Measurements from ENCODE around the gene CTIF. TPM values are rescaled to one million over a fixed set of nuclear protein-coding genes. Genes with fewer than 3 reads are reported as not detected.

Gene CTIF
- total and polyA plus RNA-seq, 4 experiments from 2014 or later, result 5.2 to 6.5 TPM; not detected in 2

GRCh38 chr18:48669180-48669675 lies 130.4 kb downstream of the CTIF start:
- Histone ChIP-seq H3K36me3 (ENCODE audit: insufficient read depth, low read length) (no peaks in the 10 kb centered on the region), H3K4me1 (ENCODE audit: insufficient read depth, low read length) (no peaks in the 10 kb centered on the region), H3K9me3 (ENCODE audit: control insufficient read depth in 1 of 2, low read length in 2 of 2) (no peaks in the 10 kb centered on the region), H3K27me3 (ENCODE audit: insufficient read depth, low read length) (no peaks in the 10 kb centered on the region), H3K4me3 (ENCODE audit: low read length in 2 of 2) (no peak overlapping the region), H3K27ac (ENCODE audit: low read depth, low read length) (no peak overlapping the region)
- intact Hi-C loops (cut with micrococcal nuclease), result no loop called here
- Mint-ChIP-seq H3K9me3 (peaks cover 3 to 23% (median 8%) of the 10 kb centered on the region in 8 donors), H3K27ac (no peak overlapping the region), H3K4me1 (no peaks in the 10 kb centered on the region), H3K36me3 (peaks cover 9 to 21% of the 10 kb centered on the region in 2 donors), H3K4me3 (no peak overlapping the region), H3K27me3 (no peaks in the 10 kb centered on the region)
- ChIA-PET POLR2A (ENCODE audit: partially characterized antibody) (no interaction called here), CTCF (ENCODE audit: partially characterized antibody) (no interaction called here)
- DNase-seq, result no peak

GRCh38 chr18:48669991-48670750 lies 131.3 kb downstream of the CTIF start:
- no peaks in the 10 kb centered on the region for H3K27me3 ChIP-seq (ENCODE audit: insufficient read depth, low read length)
- intact Hi-C loops (cut with micrococcal nuclease), result loop anchor here (10.0 kb wide), 1 partner anchor 665 kb away; no protein-coding TSS in a partner anchor
- H3K27ac ChIP-seq (ENCODE audit: low read depth, low read length), result no peak overlapping the region
- Mint-ChIP-seq H3K27ac (no peak overlapping the region), H3K4me1 (peaks cover 0 to under 1% (median 0%) of the 10 kb centered on the region in 4 donors), H3K36me3 (peaks cover 9 to 21% of the 10 kb centered on the region in 2 donors), H3K9me3 (peaks cover 3 to 23% (median 8%) of the 10 kb centered on the region in 8 donors), H3K4me3 (no peak overlapping the region), H3K27me3 (no peaks in the 10 kb centered on the region)
- ChIA-PET POLR2A (ENCODE audit: partially characterized antibody) (no interaction called here), CTCF (ENCODE audit: partially characterized antibody) (no interaction called here)
- no peaks in the 10 kb centered on the region for H3K9me3 ChIP-seq (ENCODE audit: control insufficient read depth in 1 of 2, low read length in 2 of 2)
- no peaks in the 10 kb centered on the region for H3K4me1 ChIP-seq (ENCODE audit: insufficient read depth, low read length)
- no peak overlapping the region for H3K4me3 ChIP-seq (ENCODE audit: low read length in 2 of 2)
- no peak for DNase-seq
- H3K36me3 ChIP-seq (ENCODE audit: insufficient read depth, low read length), result no peaks in the 10 kb centered on the region

GRCh38 chr18:48670751-48671560 lies 132.1 kb downstream of the CTIF start:
- ChIA-PET CTCF (ENCODE audit: partially characterized antibody) (no interaction called here), POLR2A (ENCODE audit: partially characterized antibody) (no interaction called here)
- Histone ChIP-seq H3K4me1 (ENCODE audit: insufficient read depth, low read length) (no peaks in the 10 kb centered on the region), H3K9me3 (ENCODE audit: control insufficient read depth in 1 of 2, low read length in 2 of 2) (no peaks in the 10 kb centered on the region), H3K36me3 (ENCODE audit: insufficient read depth, low read length) (no peaks in the 10 kb centered on the region), H3K27me3 (ENCODE audit: insufficient read depth, low read length) (no peaks in the 10 kb centered on the region), H3K27ac (ENCODE audit: low read depth, low read length) (no peak overlapping the region), H3K4me3 (ENCODE audit: low read length in 2 of 2) (no peak overlapping the region)
- H3K4me3 Mint-ChIP-seq, result no peak overlapping the region
- no peak for DNase-seq
- intact Hi-C loops (cut with micrococcal nuclease), result loop anchor here (10.0 kb wide), 1 partner anchor 664 kb away; no protein-coding TSS in a partner anchor
- H3K27me3 Mint-ChIP-seq, result no peaks in the 10 kb centered on the region
- H3K9me3 Mint-ChIP-seq, result peaks cover 2 to 15% (median 8%) of the 10 kb centered on the region in 8 donors
- no peak overlapping the region for H3K27ac Mint-ChIP-seq
- peaks cover 9 to 15% of the 10 kb centered on the region in 2 donors for H3K36me3 Mint-ChIP-seq
- peaks cover 0 to 3% (median 2%) of the 10 kb centered on the region in 4 donors for H3K4me1 Mint-ChIP-seq

- Histone ChIP-seq H3K4me1 (ENCODE audit: insufficient read depth, low read length) (peaks cover 2% of the 10 kb centered on the region), H3K4me3 (ENCODE audit: low read length in 2 of 2) (no peak overlapping the region), H3K27ac (ENCODE audit: low read depth, low read length) (no peak overlapping the region), H3K36me3 (ENCODE audit: insufficient read depth, low read length) (no peaks in the 10 kb centered on the region), H3K27me3 (ENCODE audit: insufficient read depth, low read length) (no peaks in the 10 kb centered on the region), H3K9me3 (ENCODE audit: control insufficient read depth in 1 of 2, low read length in 2 of 2) (no peaks in the 10 kb centered on the region)
- Mint-ChIP-seq H3K9me3 (peaks cover 0 to 12% (median 6%) of the 10 kb centered on the region in 8 donors), H3K4me1 (peaks cover 0 to 3% (median 2%) of the 10 kb centered on the region in 4 donors), H3K27ac (no peak overlapping the region), H3K4me3 (no peak overlapping the region), H3K27me3 (no peaks in the 10 kb centered on the region), H3K36me3 (peaks cover 9 to 12% of the 10 kb centered on the region in 2 donors)
- POLR2A ChIA-PET (ENCODE audit: partially characterized antibody), result no interaction called here
- CTCF ChIA-PET (ENCODE audit: partially characterized antibody), result no interaction called here
- intact Hi-C loops (cut with micrococcal nuclease), result loop anchor here (10.0 kb wide), 1 partner anchor 663 kb away; no protein-coding TSS in a partner anchor
- no peak for DNase-seq
Observed at GRCh38 chr18:48671561-48671945, 132.7 kb downstream of the CTIF start.

- no peak overlapping the region for H3K4me3 Mint-ChIP-seq
- intact Hi-C loops (cut with micrococcal nuclease), result loop anchor here (10.0 kb wide), 1 partner anchor 662 kb away; no protein-coding TSS in a partner anchor
- peaks cover 0 to 12% (median 6%) of the 10 kb centered on the region in 8 donors for H3K9me3 Mint-ChIP-seq
- no peaks in the 10 kb centered on the region for H3K9me3 ChIP-seq (ENCODE audit: control insufficient read depth in 1 of 2, low read length in 2 of 2)
- no peaks in the 10 kb centered on the region for H3K36me3 ChIP-seq (ENCODE audit: insufficient read depth, low read length)
- no peak overlapping the region for H3K27ac Mint-ChIP-seq
- no peaks in the 10 kb centered on the region for H3K27me3 Mint-ChIP-seq
- peaks cover 0 to 3% (median 2%) of the 10 kb centered on the region in 4 donors for H3K4me1 Mint-ChIP-seq
- ChIA-PET POLR2A (ENCODE audit: partially characterized antibody) (no interaction called here), CTCF (ENCODE audit: partially characterized antibody) (interaction anchor here (1.6 to 2.8 kb wide), 7 partner anchors 11 to 1188 kb away, joined by 4 to 15 read pairs (median 9); no protein-coding TSS in a partner anchor)
- H3K4me1 ChIP-seq (ENCODE audit: insufficient read depth, low read length), result peaks cover 7% of the 10 kb centered on the region
- H3K36me3 Mint-ChIP-seq, result peaks cover 9 to 12% of the 10 kb centered on the region in 2 donors
- no peak overlapping the region for H3K27ac ChIP-seq (ENCODE audit: low read depth, low read length)
- no peak for DNase-seq
- no peaks in the 10 kb centered on the region for H3K27me3 ChIP-seq (ENCODE audit: insufficient read depth, low read length)
- H3K4me3 ChIP-seq (ENCODE audit: low read length in 2 of 2), result no peak overlapping the region
Observed at GRCh38 chr18:48672671-48673340, 134.0 kb downstream of the CTIF start.

GRCh38 chr18:48673456-48673852 lies 134.6 kb downstream of the CTIF start:
- peaks cover 9 to 12% of the 10 kb centered on the region in 2 donors for H3K36me3 Mint-ChIP-seq
- no peaks in the 10 kb centered on the region for H3K9me3 ChIP-seq (ENCODE audit: control insufficient read depth in 1 of 2, low read length in 2 of 2)
- H3K27me3 Mint-ChIP-seq, result no peaks in the 10 kb centered on the region
- peaks cover 7% of the 10 kb centered on the region for H3K4me1 ChIP-seq (ENCODE audit: insufficient read depth, low read length)
- POLR2A ChIA-PET (ENCODE audit: partially characterized antibody), result no interaction called here
- no peaks in the 10 kb centered on the region for H3K36me3 ChIP-seq (ENCODE audit: insufficient read depth, low read length)
- H3K27ac Mint-ChIP-seq, result no peak overlapping the region
- no peaks in the 10 kb centered on the region for H3K27me3 ChIP-seq (ENCODE audit: insufficient read depth, low read length)
- intact Hi-C loops (cut with micrococcal nuclease), result loop anchor here (10.0 kb wide), 1 partner anchor 661 kb away; no protein-coding TSS in a partner anchor
- H3K9me3 Mint-ChIP-seq, result peaks cover 0 to 12% (median 6%) of the 10 kb centered on the region in 8 donors
- H3K27ac ChIP-seq (ENCODE audit: low read depth, low read length), result no peak overlapping the region
- CTCF ChIA-PET (ENCODE audit: partially characterized antibody), result interaction anchor here (0.6 to 2.8 kb wide), 9 partner anchors 10 to 1188 kb away, joined by 3 to 15 read pairs (median 9); no protein-coding TSS in a partner anchor
- H3K4me1 Mint-ChIP-seq, result peaks cover 0 to 3% (median 2%) of the 10 kb centered on the region in 4 donors
- H3K4me3 Mint-ChIP-seq, result no peak overlapping the region
- no peak overlapping the region for H3K4me3 ChIP-seq (ENCODE audit: low read length in 2 of 2)
- no peak for DNase-seq

All from CD4-positive, alpha-beta memory T cell (primary cell).